Large intestine (tissue), 3 donors: Measurements from ENCODE around the gene CDIP1. TPM values are rescaled to one million over a fixed set of nuclear protein-coding genes. Genes with fewer than 3 reads are reported as not detected.

Experiments
- DNase-seq, 2 donors: peaks; one replicate each; pipeline versions ENCODE4 v3.0.0 to v3.0.0-alpha.2; 2013
- H3K27ac ChIP-seq: one replicate; pipeline ENCODE4 v1.5.1; 2013; ENCODE audit warnings: low read length
- H3K27me3 ChIP-seq: 2 replicates; pipeline ENCODE4 v1.6.1; 2013; ENCODE audit warnings: low read length; ENCODE audit not compliant: control insufficient read depth, insufficient read depth
- H3K36me3 ChIP-seq: 2 replicates; pipeline ENCODE4 v1.6.1; 2013; ENCODE audit warnings: low read length; ENCODE audit not compliant: control insufficient read depth, insufficient read depth
- H3K4me1 ChIP-seq: one replicate; pipeline ENCODE4 v1.6.1; 2013; ENCODE audit warnings: low read length; ENCODE audit not compliant: control insufficient read depth, insufficient read depth
- H3K4me3 ChIP-seq: one replicate; pipeline ENCODE4 v1.5.1; 2013; ENCODE audit warnings: low read length
- H3K9me3 ChIP-seq: one replicate; pipeline ENCODE4 v1.6.1; 2013; ENCODE audit warnings: mild to moderate bottlenecking, low read depth, low read length, moderate library complexity; ENCODE audit not compliant: control insufficient read depth
- WGBS: methylation state at CpG from one replicate; pipeline ENCODE4 v1.1.5; 2013; ENCODE audit warnings: low lambda C conversion rate; ENCODE audit not compliant: insufficient coverage; 5-methylcytosine and 5-hydroxymethylcytosine counted together
- polyA plus RNA-seq: library from polyadenylated mRNA; unstranded; fragments of 120-200 nt; gene quantifications from one replicate; pipeline ENCODE4 v1.2.1, GENCODE V29; 2013

Gene CDIP1
- polyA plus RNA-seq, 1 donor: 44.6 TPM

GRCh38 chr16:4570688-4571321, 32.2 kb upstream of the CDIP1 start:
- Histone ChIP-seq H3K36me3 (no peaks in the 10 kb centered on the region), H3K4me3 (no peak overlapping the region), H3K27me3 (no peaks in the 10 kb centered on the region), H3K4me1 (peaks cover 4% of the 10 kb centered on the region), H3K9me3 (no peaks in the 10 kb centered on the region), H3K27ac (no peak overlapping the region)
- no peak for DNase-seq
- WGBS: 92% methylated on average over 2 of the region's 15 CpGs

- Histone ChIP-seq H3K4me3 (no peak overlapping the region), H3K4me1 (peaks cover 4% of the 10 kb centered on the region), H3K27ac (peak overlapping the region; percentile 35), H3K27me3 (no peaks in the 10 kb centered on the region), H3K9me3 (no peaks in the 10 kb centered on the region), H3K36me3 (no peaks in the 10 kb centered on the region)
- 95% methylated on average over 3 of the region's 6 CpGs for WGBS
- no peak for DNase-seq
Measured at GRCh38 chr16:4570086-4570485, 31.5 kb upstream of the CDIP1 start.

GRCh38 chr16:4566144-4566543, 27.6 kb upstream of the CDIP1 start:
- DNase-seq: no peak
- H3K27ac ChIP-seq: no peak overlapping the region
- H3K4me3 ChIP-seq: no peak overlapping the region
- H3K4me1 ChIP-seq: peaks cover 4% of the 10 kb centered on the region
- 94% methylated on average over 2 of the region's 3 CpGs for WGBS
- H3K36me3 ChIP-seq: no peaks in the 10 kb centered on the region
- no peaks in the 10 kb centered on the region for H3K9me3 ChIP-seq
- no peaks in the 10 kb centered on the region for H3K27me3 ChIP-seq

GRCh38 chr16:4564661-4565267, 26.2 kb upstream of the CDIP1 start:
- Histone ChIP-seq H3K9me3 (no peaks in the 10 kb centered on the region), H3K27me3 (no peaks in the 10 kb centered on the region), H3K36me3 (no peaks in the 10 kb centered on the region), H3K4me3 (no peak overlapping the region), H3K27ac (no peak overlapping the region), H3K4me1 (peaks cover under 1% of the 10 kb centered on the region)
- WGBS: 80% methylated on average over 1 of the region's 18 CpGs
- no peak for DNase-seq

- H3K4me3 ChIP-seq: no peak overlapping the region
- no CpG with 5 or more reads among the region's 9 CpGs for WGBS
- no peak for DNase-seq
- no peak overlapping the region for H3K27ac ChIP-seq
- H3K9me3 ChIP-seq: no peaks in the 10 kb centered on the region
- H3K4me1 ChIP-seq: no peaks in the 10 kb centered on the region
- no peaks in the 10 kb centered on the region for H3K36me3 ChIP-seq
- H3K27me3 ChIP-seq: no peaks in the 10 kb centered on the region
Measured at GRCh38 chr16:4561596-4561995, 23.0 kb upstream of the CDIP1 start.

- no peaks in the 10 kb centered on the region for H3K9me3 ChIP-seq
- H3K27ac ChIP-seq: no peak overlapping the region
- H3K4me1 ChIP-seq: no peaks in the 10 kb centered on the region
- no peak overlapping the region for H3K4me3 ChIP-seq
- no peak for DNase-seq
- H3K36me3 ChIP-seq: no peaks in the 10 kb centered on the region
- WGBS: no CpG with 5 or more reads among the region's 10 CpGs
- H3K27me3 ChIP-seq: no peaks in the 10 kb centered on the region
Measured at GRCh38 chr16:4557973-4558372, 19.4 kb upstream of the CDIP1 start.

GRCh38 chr16:4556580-4556979, 18.0 kb upstream of the CDIP1 start:
- no peak overlapping the region for H3K27ac ChIP-seq
- DNase-seq: no peak

GRCh38 chr16:4556112-4556511, 17.5 kb upstream of the CDIP1 start, which contains the start of gene C16orf96:
TSS of gene C16orf96 (plus strand) at chr16:4556340. CDS start at chr16:4556490, 150 bp downstream.
- Histone ChIP-seq H3K4me3 (no peak within 1 kb of the TSS), H3K36me3 (no peaks in the 10 kb centered on the region), H3K27me3 (no peaks in the 10 kb centered on the region), H3K27ac (no peak within 1 kb of the TSS), H3K4me1 (no peaks in the 10 kb centered on the region), H3K9me3 (no peaks in the 10 kb centered on the region)
- WGBS: no CpG with 5 or more reads among the region's 4 CpGs
- DNase-seq: no peak

More at GRCh38 chr16:4556580-4556979, 18.0 kb upstream of the CDIP1 start:
- Histone ChIP-seq H3K36me3 (no peaks in the 10 kb centered on the region), H3K9me3 (no peaks in the 10 kb centered on the region), H3K4me1 (no peaks in the 10 kb centered on the region), H3K4me3 (no peak overlapping the region), H3K27me3 (no peaks in the 10 kb centered on the region)
- WGBS: no CpG with 5 or more reads among the region's 14 CpGs

GRCh38 chr16:4552541-4552940, 14.0 kb upstream of the CDIP1 start:
- H3K27me3 ChIP-seq: no peaks in the 10 kb centered on the region
- H3K9me3 ChIP-seq: no peaks in the 10 kb centered on the region
- no peak overlapping the region for H3K4me3 ChIP-seq
- no peak for DNase-seq
- no peak overlapping the region for H3K27ac ChIP-seq
- no CpG with 5 or more reads among the region's 3 CpGs for WGBS
- no peaks in the 10 kb centered on the region for H3K4me1 ChIP-seq
- H3K36me3 ChIP-seq: no peaks in the 10 kb centered on the region

GRCh38 chr16:4550591-4550990, 12.0 kb upstream of the CDIP1 start:
- WGBS: no CpG with 5 or more reads among the region's 4 CpGs

GRCh38 chr16:4548124-4548523, 9.6 kb upstream of the CDIP1 start:
- Histone ChIP-seq H3K27ac (no peak overlapping the region), H3K36me3 (no peaks in the 10 kb centered on the region), H3K4me3 (no peak overlapping the region), H3K27me3 (no peaks in the 10 kb centered on the region), H3K9me3 (no peaks in the 10 kb centered on the region), H3K4me1 (no peaks in the 10 kb centered on the region)
- DNase-seq: no peak
- WGBS: 80% methylated on average over 1 of the region's 13 CpGs

More at GRCh38 chr16:4550591-4550990, 12.0 kb upstream of the CDIP1 start:
- Histone ChIP-seq H3K9me3 (no peaks in the 10 kb centered on the region), H3K27ac (no peak overlapping the region), H3K27me3 (no peaks in the 10 kb centered on the region), H3K36me3 (no peaks in the 10 kb centered on the region), H3K4me3 (no peak overlapping the region), H3K4me1 (no peaks in the 10 kb centered on the region)
- no peak for DNase-seq
